Keratinocyte (primary cell): ENCODE measurements around the gene DEF6. TPM values are rescaled to one million over a fixed set of nuclear protein-coding genes. Genes with fewer than 3 reads are reported as not detected.
"Not testable (repeated sequence)": the region's sequence is repeated elsewhere in the genome, so short reads cannot be mapped to it uniquely, and the experiment has no call there.

Source experiments
- DNase-seq: peaks from one replicate; pipeline ENCODE4 v3.0.0-alpha.2; 2011; ENCODE audit warnings: low read depth, missing footprints, low spot score
- FAIRE-seq: peaks from 2 replicates; lab custom pipeline; 2011; peaks lifted over from hg19 to GRCh38; lab: Jason Lieb, UNC
- H2AFZ ChIP-seq: 2 replicates; pipeline ENCODE4 v1.6.0; 2012; ENCODE audit warnings: low read length, control low read depth, inconsistent platforms; ENCODE audit not compliant: control insufficient read depth
- H3K27ac ChIP-seq: 2 replicates; pipeline ENCODE4 v1.5.1; 2011; ENCODE audit warnings: low read length; ENCODE audit not compliant: control insufficient read depth, insufficient read depth
- H3K27me3 ChIP-seq: 3 replicates; pipeline ENCODE4 v1.6.0; 2011; ENCODE audit warnings: low read length; ENCODE audit not compliant: control insufficient read depth, insufficient read depth; ENCODE audit errors: extremely low read depth
- H3K36me3 ChIP-seq, 2 experiments: 2 replicates in 1 of 2; 3 replicates in 1 of 2; pipeline ENCODE4 v1.5.1; 2011; ENCODE audit warnings: low read length in 2 of 2, mild to moderate bottlenecking in 1 of 2; ENCODE audit not compliant: control insufficient read depth in 2 of 2, insufficient read depth in 2 of 2; ENCODE audit errors: extremely low read depth in 1 of 2
- H3K4me1 ChIP-seq: 3 replicates; pipeline ENCODE4 v1.5.1; 2011; ENCODE audit warnings: low read length; ENCODE audit not compliant: control insufficient read depth, insufficient read depth; ENCODE audit errors: extremely low read depth
- H3K4me2 ChIP-seq: 3 replicates; pipeline ENCODE4 v1.6.0; 2011; ENCODE audit warnings: low read depth, low read length; ENCODE audit not compliant: control insufficient read depth, insufficient read depth; ENCODE audit errors: extremely low read depth
- H3K4me3 ChIP-seq, 3 experiments: fragments of 200-600 bp in 1 of 3; sonication (generic) in 1 of 3; 2 replicates in 2 of 3; 3 replicates in 1 of 3; pipeline ENCODE4 v1.5.1; 2011 to 2016; ENCODE audit warnings: low read length in 3 of 3, mild to moderate bottlenecking in 3 of 3, control low read depth in 2 of 3, inconsistent platforms in 1 of 3, low read depth in 1 of 3, mixed read lengths in 1 of 3, mixed run types in 1 of 3, moderate library complexity in 1 of 3; ENCODE audit not compliant: control insufficient read depth in 2 of 3, insufficient read depth in 2 of 3; ENCODE audit errors: extremely low read depth in 1 of 3
- H3K79me2 ChIP-seq: 2 replicates; pipeline ENCODE4 v1.6.0; 2012; ENCODE audit warnings: low read length; ENCODE audit not compliant: control insufficient read depth, insufficient read depth
- H3K9ac ChIP-seq: 3 replicates; pipeline ENCODE4 v1.6.0; 2011; ENCODE audit warnings: low read length; ENCODE audit not compliant: control insufficient read depth, insufficient read depth; ENCODE audit errors: extremely low read depth
- H3K9me1 ChIP-seq: 3 replicates; pipeline ENCODE4 v1.6.0; 2011; ENCODE audit warnings: low read length; ENCODE audit not compliant: control insufficient read depth, insufficient read depth; ENCODE audit errors: extremely low read depth
- H3K9me3 ChIP-seq: 2 replicates; pipeline ENCODE4 v1.5.1; 2012; ENCODE audit warnings: low read depth, low read length; ENCODE audit not compliant: control insufficient read depth
- H4K20me1 ChIP-seq: 3 replicates; pipeline ENCODE4 v1.6.0; 2011; ENCODE audit warnings: low read length; ENCODE audit not compliant: control insufficient read depth, insufficient read depth; ENCODE audit errors: extremely low read depth
- EZH2 ChIP-seq: IDR thresholded peaks from one replicate; pipeline ENCODE4 v1.6.1; 2012; ENCODE audit warnings: inconsistent platforms, mild to moderate bottlenecking, low read length, moderate library complexity
- dilution Hi-C: fragments of 300-500 bp; cut with MboI; formaldehyde crosslinking; loops from one replicate; pipeline ENCODE4 v1.7.0; 2020; ENCODE audit warnings: low sequenced_read_pairs; ENCODE audit not compliant: extremely low pct_ligation_motif_present
- polyA plus RNA-seq, 5 experiments: library from polyadenylated mRNA; depleted of rRNA in 3 of 5; stranded (reverse) in 3 of 5; stranded (forward) in 1 of 5; unstranded in 1 of 5; fragments of >200 nt; gene quantifications; 1 replicate in 1 of 5; 2 replicates in 3 of 5; 3 replicates in 1 of 5; pipeline versions ENCODE4 v1.2.1 to v1.2.3, GENCODE V29; 2011 to 2012; ENCODE audit warnings: missing spikeins in 2 of 5, low read depth in 1 of 5, low replicate concordance in 1 of 5
- TF ChIP-seq, protein P1 (sequence below), 3 experiments: IDR thresholded peaks in 1 of 3; conservative IDR thresholded peaks in 1 of 3; optimal IDR thresholded peaks in 1 of 3; 2 replicates in 2 of 3; 3 replicates in 1 of 3; pipeline versions ENCODE3 to v1.5.1; 2011; ENCODE audit warnings: low read length in 3 of 3, mild to moderate bottlenecking in 3 of 3, moderate library complexity in 2 of 3, control low read depth in 1 of 3, inconsistent platforms in 1 of 3; ENCODE audit not compliant: insufficient read depth in 2 of 3; ENCODE audit errors: extremely low read depth in 1 of 3

The DEF6 gene
- polyA plus RNA-seq, 1 donor (not counting 4 experiments of a cell fraction or from before 2014, with no cell fraction given) = 17.3 TPM

DNA sequence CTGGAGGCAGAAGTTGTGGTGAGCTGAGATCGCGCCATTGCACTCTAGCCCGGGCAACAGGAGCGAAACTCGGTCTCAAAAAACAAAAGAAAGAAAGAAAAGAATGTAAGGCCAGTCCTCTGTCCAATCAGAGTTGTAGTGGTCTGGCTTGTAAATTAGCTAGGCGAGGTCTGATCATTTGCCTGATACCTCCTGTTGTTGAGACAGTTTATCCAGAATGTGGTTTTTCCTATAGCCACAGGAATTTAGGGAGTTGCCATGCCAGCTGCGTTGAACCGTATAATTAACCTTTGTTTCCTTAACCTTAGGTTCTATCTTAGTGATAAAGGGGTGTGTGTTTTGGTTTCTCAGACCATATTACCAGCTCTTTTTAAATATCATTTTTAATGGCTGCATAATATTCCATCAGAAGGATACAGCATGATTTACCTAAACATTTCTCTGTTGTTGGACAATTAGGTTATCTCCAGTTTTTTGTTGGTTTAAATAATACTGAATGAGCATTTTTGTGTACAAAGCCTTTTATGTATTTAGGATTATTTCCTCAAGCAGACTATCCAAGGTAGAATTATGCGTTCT, 33.0 kb downstream of the DEF6 start:
- Histone ChIP-seq H3K9me3 (no peaks in the 10 kb centered on the region), H3K4me1 (no peaks in the 10 kb centered on the region), H2AFZ (no peak overlapping the region), H3K27ac (no peak overlapping the region), H3K4me2 (no peak overlapping the region), H3K27me3 (no peaks in the 10 kb centered on the region), H3K36me3 (no peaks in the 10 kb centered on the region), H4K20me1 (no peaks in the 10 kb centered on the region), H3K4me3 (no peak overlapping the region), H3K9me1 (no peaks in the 10 kb centered on the region), H3K9ac (no peak overlapping the region), H3K79me2 (no peaks in the 10 kb centered on the region)
- DNase-seq (no peak), FAIRE-seq (no peak)
- no peak for TF ChIP-seq EZH2
- TF ChIP-seq, protein P1, sequence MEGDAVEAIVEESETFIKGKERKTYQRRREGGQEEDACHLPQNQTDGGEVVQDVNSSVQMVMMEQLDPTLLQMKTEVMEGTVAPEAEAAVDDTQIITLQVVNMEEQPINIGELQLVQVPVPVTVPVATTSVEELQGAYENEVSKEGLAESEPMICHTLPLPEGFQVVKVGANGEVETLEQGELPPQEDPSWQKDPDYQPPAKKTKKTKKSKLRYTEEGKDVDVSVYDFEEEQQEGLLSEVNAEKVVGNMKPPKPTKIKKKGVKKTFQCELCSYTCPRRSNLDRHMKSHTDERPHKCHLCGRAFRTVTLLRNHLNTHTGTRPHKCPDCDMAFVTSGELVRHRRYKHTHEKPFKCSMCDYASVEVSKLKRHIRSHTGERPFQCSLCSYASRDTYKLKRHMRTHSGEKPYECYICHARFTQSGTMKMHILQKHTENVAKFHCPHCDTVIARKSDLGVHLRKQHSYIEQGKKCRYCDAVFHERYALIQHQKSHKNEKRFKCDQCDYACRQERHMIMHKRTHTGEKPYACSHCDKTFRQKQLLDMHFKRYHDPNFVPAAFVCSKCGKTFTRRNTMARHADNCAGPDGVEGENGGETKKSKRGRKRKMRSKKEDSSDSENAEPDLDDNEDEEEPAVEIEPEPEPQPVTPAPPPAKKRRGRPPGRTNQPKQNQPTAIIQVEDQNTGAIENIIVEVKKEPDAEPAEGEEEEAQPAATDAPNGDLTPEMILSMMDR (optimal IDR thresholded peaks at IDR 0.05 in 1 of 3, IDR thresholded peaks at IDR 0.05 in 1 of 3, conservative IDR thresholded peaks at IDR 0.05 in 1 of 3; ENCODE audit: extremely low read depth in 1 of 3, insufficient read depth in 2 of 3, low read length in 3 of 3) = no peak
- dilution Hi-C loops = no loop called here

DNA sequence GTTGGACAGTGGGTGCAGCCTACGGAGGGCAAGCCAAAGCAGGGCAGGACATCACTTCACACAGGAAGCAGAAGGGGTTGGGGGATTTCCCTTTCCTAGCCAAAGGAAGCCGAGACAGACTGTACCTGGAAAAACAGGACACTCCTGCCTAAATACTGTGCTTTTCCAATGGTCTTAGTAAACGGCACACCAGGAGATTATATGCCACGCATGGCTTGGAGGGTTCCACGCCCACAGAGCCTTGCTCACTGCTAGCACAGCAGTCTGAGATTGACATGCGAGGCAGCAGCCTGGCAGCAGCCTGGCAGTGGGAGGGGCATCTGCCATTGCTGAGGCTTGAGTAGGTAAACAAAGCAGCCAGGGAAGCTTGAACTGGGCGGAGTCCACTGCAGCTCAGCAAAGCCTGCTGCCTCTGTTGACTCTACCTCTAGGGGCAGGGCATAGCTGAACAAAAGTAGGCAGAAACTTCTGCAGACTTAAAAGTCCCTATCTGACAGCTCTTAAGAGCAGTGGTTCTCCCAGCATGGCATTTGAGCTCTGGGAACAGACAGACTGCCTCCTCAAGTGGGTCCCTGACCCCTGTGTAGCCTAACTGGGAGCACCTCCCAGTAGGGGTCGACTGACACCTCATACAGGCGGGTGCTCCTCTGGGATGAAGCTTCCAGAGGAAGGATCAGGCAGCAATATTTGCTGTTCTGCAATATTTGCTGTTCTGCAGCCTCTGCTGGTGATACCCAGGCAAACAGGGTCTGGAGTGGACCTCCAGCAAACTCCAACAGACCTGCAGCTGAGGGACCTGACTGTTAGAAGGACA, 34.7 kb downstream of the DEF6 start:
- H3K36me3 ChIP-seq, H3K79me2 ChIP-seq, H3K4me2 ChIP-seq, H2AFZ ChIP-seq, FAIRE-seq, H3K27ac ChIP-seq, H3K4me3 ChIP-seq, H3K27me3 ChIP-seq, H3K9ac ChIP-seq, H3K9me1 ChIP-seq, DNase-seq, dilution Hi-C loops, H3K4me1 ChIP-seq, H4K20me1 ChIP-seq, H3K9me3 ChIP-seq: not testable (repeated sequence)
- TF ChIP-seq, protein P1 (optimal IDR thresholded peaks at IDR 0.05 in 1 of 3, IDR thresholded peaks at IDR 0.05 in 1 of 3, conservative IDR thresholded peaks at IDR 0.05 in 1 of 3; ENCODE audit: extremely low read depth in 1 of 3, insufficient read depth in 2 of 3, low read length in 3 of 3) = peak in 2 of 3 experiments; percentile 4 to 10
